ENCODE measurements around the gene YWHAH.

The YWHAH gene

GRCh38 chr22:32005453-32005852 lies 61.1 kb downstream of the YWHAH start:
- H3K36me3 Mint-ChIP-seq (ENCODE audit: low read depth) = no peaks in the 10 kb centered on the region
- H3K4me1 Mint-ChIP-seq (ENCODE audit: low read depth) = no peaks in the 10 kb centered on the region
- no peak for DNase-seq
- peaks cover 5% of the 10 kb centered on the region for H3K9me3 Mint-ChIP-seq
- H3K4me3 Mint-ChIP-seq = no peak overlapping the region
- peaks cover 28% of the 10 kb centered on the region for H3K27me3 Mint-ChIP-seq
- no peak overlapping the region for H3K27ac Mint-ChIP-seq
